Left lung (tissue), 14 donors: ENCODE measurements around the gene SGMS2. TPM values are rescaled to one million over a fixed set of nuclear protein-coding genes. Genes with fewer than 3 reads are reported as not detected.
A peak's percentile ranks its signal among the peaks of the same experiment; 100 is the strongest.

Experiments
- ATAC-seq: fragments of 200-7000 bp; cut with Tn5 transposase; one replicate; pipeline ENCODE4 v1.9.1; 2020; ENCODE audit warnings: moderate library complexity
- DNase-seq, 4 donors: peaks; one replicate each; pipeline ENCODE4 v3.0.0-alpha.2; 2013 to 2020
- H3K27ac ChIP-seq, 2 donors: fragments of 200-600 bp; sonication (generic) in 1 of 2; one replicate each; pipeline versions ENCODE4 v1.5.0 to v1.8.0; 2020 to 2021
- H3K27me3 ChIP-seq, 2 donors: fragments of 200-600 bp; sonication (generic) in 1 of 2; one replicate each; pipeline versions ENCODE4 v1.5.0 to v1.8.0; 2020 to 2021
- H3K36me3 ChIP-seq, 2 donors: fragments of 200-600 bp; sonication (generic) in 1 of 2; one replicate each; pipeline versions ENCODE4 v1.5.0 to v1.8.0; 2020 to 2021
- H3K4me1 ChIP-seq, 2 donors: fragments of 200-600 bp; one replicate each; pipeline ENCODE4 v1.8.0; 2021
- H3K4me3 ChIP-seq, 2 donors: fragments of 200-600 bp; sonication (generic) in 1 of 2; one replicate each; pipeline versions ENCODE4 v1.5.0 to v1.8.0; 2020 to 2021; ENCODE audit warnings: mild to moderate bottlenecking in 1 of 2
- H3K9me3 ChIP-seq, 2 donors: fragments of 200-600 bp; sonication (generic) in 1 of 2; one replicate each; pipeline versions ENCODE4 v1.5.0 to v1.8.0; 2020 to 2021
- intact Hi-C, 2 donors: fragments of 100-400 bp; cut with DNase I; formaldehyde crosslinking; loops; one replicate each; pipeline versions ENCODE4 v1.11.2 to v1.14.2; 2022
- long read RNA-seq, 12 donors: library from polyadenylated mRNA in 2 of 12; unstranded in 2 of 12; transcript quantifications; one replicate each; pipeline ENCODE4 v2.0.0 and lab custom pipeline, GENCODE V29; 2019 to 2026
- polyA plus RNA-seq, 6 donors: library from polyadenylated mRNA; unstranded; fragments of 120-200 nt; gene quantifications; one replicate each; pipeline ENCODE4 v1.2.1, GENCODE V29; 2013; ENCODE audit not compliant: insufficient read length in 6 of 6
- total RNA-seq, 2 donors: library from RNA; stranded (reverse); fragmentation: NEBNext Ultra II Directional; extraction: Animal tissue kit (Norgen Biotek cat#: 25700); gene quantifications; one replicate each; pipeline ENCODE4 v1.2.1, GENCODE V29; 2021
- TF ChIP-seq, protein P1 (sequence below), 2 donors: fragments of 200-600 bp; sonication (generic) in 1 of 2; IDR thresholded peaks; one replicate each; pipeline versions ENCODE4 v1.5.0 to v1.8.0; 2021; ENCODE audit warnings: antibody characterized with exemption in 2 of 2
- donor health status: DM: no; HTN: yes; CAD: no.
- donor health status: DM: no; HTN: no; CAD: no.

Gene SGMS2
- 100 to 1,000 TPM in 1 of 2 donors, 10 to 100 TPM in 1; 88.8 to 106 TPM for total RNA-seq
- polyA plus RNA-seq: 10 to 100 TPM; 11.7 to 20.2 (median 16.4) TPM
- long read RNA-seq, donor 1, full-length matches to known transcripts: 3 of 3 reads
- long read RNA-seq, donor 1, partial matches to known transcripts: 0 of 3 reads
- long read RNA-seq, donor 1, other reads (novel, unspliced or antisense): 0 of 3 reads
- long read RNA-seq, donor 2: 0 reads
- long read RNA-seq, donor 3: 0 reads
- long read RNA-seq, donor 4, full-length matches to known transcripts: 3 of 15 reads
- long read RNA-seq, donor 4, partial matches to known transcripts: 6 of 15 reads
- long read RNA-seq, donor 4, other reads (novel, unspliced or antisense): 6 of 15 reads
- long read RNA-seq, donor 5, full-length matches to known transcripts: 2 of 2 reads
- long read RNA-seq, donor 5, partial matches to known transcripts: 0 of 2 reads
- long read RNA-seq, donor 5, other reads (novel, unspliced or antisense): 0 of 2 reads
- long read RNA-seq, donor 6: 0 reads
- long read RNA-seq, donor 7, full-length matches to known transcripts: 1 of 1 reads
- long read RNA-seq, donor 7, partial matches to known transcripts: 0 of 1 reads
- long read RNA-seq, donor 7, other reads (novel, unspliced or antisense): 0 of 1 reads
- long read RNA-seq, donor 8, full-length matches to known transcripts: 3 of 3 reads
- long read RNA-seq, donor 8, partial matches to known transcripts: 0 of 3 reads
- long read RNA-seq, donor 8, other reads (novel, unspliced or antisense): 0 of 3 reads
- long read RNA-seq, donor 9: 0 reads
- long read RNA-seq, donor 10, partial matches to known transcripts: 0 of 3 reads
- long read RNA-seq, donor 10, other reads (novel, unspliced or antisense): 1 of 3 reads
- long read RNA-seq, donor 11: 0 reads
- long read RNA-seq, donor 12, full-length matches to known transcripts: 3 of 3 reads
- long read RNA-seq, donor 12, partial matches to known transcripts: 0 of 3 reads
- long read RNA-seq, donor 12, other reads (novel, unspliced or antisense): 0 of 3 reads

DNA sequence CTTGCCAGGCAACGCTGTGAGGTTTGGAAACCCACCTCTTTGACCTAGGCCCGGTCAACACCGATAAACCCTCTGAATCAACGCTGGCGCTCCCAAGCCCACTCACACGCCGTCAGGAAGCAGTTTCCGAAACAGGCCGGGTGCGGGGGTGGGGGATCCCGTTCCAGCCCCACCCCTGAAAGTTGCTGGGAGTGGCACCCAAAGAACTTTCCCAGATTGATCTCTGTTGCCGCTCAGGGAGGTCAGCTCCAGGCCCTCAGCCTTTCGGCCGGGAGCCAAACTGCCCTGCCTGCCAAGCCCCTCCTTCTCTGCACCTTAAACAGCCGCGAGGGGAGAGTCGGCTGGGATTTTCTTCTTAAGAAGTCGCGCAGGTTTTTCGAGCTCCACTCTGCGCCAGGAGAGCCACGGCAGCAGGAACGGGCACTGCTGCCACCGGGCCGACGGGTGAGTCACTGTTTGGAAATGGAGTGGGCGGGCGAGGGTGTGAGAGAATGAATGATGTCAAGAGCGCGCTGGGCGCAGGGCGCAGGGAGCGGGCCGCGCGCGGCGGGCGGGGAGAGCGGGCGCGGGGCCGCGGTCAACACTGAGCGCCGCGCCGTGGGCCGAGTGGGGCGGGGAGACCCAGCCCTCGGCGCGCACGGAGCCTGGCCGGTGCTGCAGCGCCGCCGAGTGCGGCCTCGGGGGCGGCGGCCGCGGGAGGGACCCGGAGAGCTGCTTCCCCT, at the start of gene SGMS2:
Gene SGMS2, plus strand, starts transcription at position 583 of the 722 bp plus-strand sequence. CDS start 70,622 bp downstream, outside the sequence.
- ATAC-seq: peak; percentile 77
- no peaks in the 10 kb centered on the region for H3K27me3 ChIP-seq
- H3K4me1 ChIP-seq: peaks cover 6 to 53% of the 10 kb centered on the region in 2 donors
- no peaks in the 10 kb centered on the region for H3K9me3 ChIP-seq
- H3K4me3 ChIP-seq: peak within 1 kb of the TSS; percentile 74 to 78
- peak within 1 kb of the TSS; percentile 94 to 96 for H3K27ac ChIP-seq
- peak; percentile 47 to 96 (median 87) for DNase-seq
- H3K36me3 ChIP-seq: no peaks in the 10 kb centered on the region
- TF ChIP-seq, protein P1, sequence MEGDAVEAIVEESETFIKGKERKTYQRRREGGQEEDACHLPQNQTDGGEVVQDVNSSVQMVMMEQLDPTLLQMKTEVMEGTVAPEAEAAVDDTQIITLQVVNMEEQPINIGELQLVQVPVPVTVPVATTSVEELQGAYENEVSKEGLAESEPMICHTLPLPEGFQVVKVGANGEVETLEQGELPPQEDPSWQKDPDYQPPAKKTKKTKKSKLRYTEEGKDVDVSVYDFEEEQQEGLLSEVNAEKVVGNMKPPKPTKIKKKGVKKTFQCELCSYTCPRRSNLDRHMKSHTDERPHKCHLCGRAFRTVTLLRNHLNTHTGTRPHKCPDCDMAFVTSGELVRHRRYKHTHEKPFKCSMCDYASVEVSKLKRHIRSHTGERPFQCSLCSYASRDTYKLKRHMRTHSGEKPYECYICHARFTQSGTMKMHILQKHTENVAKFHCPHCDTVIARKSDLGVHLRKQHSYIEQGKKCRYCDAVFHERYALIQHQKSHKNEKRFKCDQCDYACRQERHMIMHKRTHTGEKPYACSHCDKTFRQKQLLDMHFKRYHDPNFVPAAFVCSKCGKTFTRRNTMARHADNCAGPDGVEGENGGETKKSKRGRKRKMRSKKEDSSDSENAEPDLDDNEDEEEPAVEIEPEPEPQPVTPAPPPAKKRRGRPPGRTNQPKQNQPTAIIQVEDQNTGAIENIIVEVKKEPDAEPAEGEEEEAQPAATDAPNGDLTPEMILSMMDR (IDR thresholded peaks at IDR 0.05): no peak
- intact Hi-C loops: no loop called here

DNA sequence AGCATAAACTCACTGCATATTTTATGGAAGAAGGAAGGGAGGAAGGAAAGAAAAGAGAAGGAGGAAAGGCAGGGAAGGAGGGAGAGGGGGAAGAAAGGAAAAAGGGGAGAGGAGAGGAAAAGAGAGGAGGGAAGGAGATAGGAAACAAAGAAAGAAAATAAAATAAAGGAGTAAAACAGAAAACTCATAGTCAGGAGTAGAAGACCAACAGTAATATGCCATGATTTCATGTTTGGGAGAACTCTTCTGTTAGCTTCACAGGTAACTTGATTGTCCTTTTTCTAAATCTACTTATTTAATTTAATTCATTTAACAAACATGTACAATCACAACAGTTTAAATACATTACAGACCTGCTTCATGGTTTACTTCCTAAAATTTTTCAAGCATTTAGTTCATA, 46.8 kb upstream of the SGMS2 start:
- H3K9me3 ChIP-seq: peaks cover 0 to 8% of the 10 kb centered on the region in 2 donors
- H3K27me3 ChIP-seq: no peaks in the 10 kb centered on the region
- TF ChIP-seq, protein P1 (IDR thresholded peaks at IDR 0.05): no peak
- no peak overlapping the region for H3K4me3 ChIP-seq
- no peak overlapping the region for H3K27ac ChIP-seq
- ATAC-seq: no peak
- no peak for DNase-seq
- no peaks in the 10 kb centered on the region for H3K36me3 ChIP-seq
- H3K4me1 ChIP-seq: no peaks in the 10 kb centered on the region
- intact Hi-C loops: no loop called here

DNA sequence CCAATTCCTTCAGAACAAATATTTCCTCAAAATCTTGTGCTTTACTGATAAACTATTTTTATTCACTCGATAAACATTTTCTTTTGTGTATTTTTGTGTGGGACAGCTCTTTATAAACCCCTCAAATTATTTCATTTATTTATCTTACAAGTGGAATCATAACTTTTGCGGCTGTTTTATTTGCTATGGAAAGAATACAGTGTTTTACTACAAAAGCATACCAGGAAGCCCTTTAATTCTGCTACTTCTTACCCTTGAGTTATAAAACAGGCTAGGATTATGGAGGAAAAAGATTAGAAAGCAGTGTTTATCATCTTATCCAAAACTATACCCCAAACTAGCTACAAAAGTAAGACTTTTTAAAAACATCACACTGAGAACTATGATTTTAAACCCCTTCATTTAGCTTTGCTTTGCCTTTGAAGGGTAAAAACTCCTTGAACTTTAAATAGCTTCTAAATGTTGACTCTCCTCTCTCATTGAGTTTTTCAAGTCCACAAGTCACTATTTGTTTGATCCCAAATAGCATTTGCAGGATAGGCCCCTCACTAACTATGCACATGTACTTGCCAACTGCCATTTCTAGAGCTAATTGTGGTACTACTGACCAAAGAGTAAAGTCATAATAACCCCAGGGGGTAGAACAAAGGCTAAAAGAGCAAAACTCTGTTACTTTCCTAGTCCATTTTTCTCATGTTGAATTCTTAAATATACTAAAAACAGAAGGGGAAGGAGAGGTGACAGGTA, 45.8 kb upstream of the SGMS2 start:
- no peak overlapping the region for H3K4me3 ChIP-seq
- H3K4me1 ChIP-seq: no peaks in the 10 kb centered on the region
- DNase-seq (peak in 1 of 4 donors; percentile 28), ATAC-seq (peak; percentile 94)
- intact Hi-C loops: no loop called here
- no peaks in the 10 kb centered on the region for H3K36me3 ChIP-seq
- H3K9me3 ChIP-seq: peaks cover 0 to 8% of the 10 kb centered on the region in 2 donors
- TF ChIP-seq, protein P1 (IDR thresholded peaks at IDR 0.05): no peak
- H3K27me3 ChIP-seq: no peaks in the 10 kb centered on the region
- peak overlapping the region in 1 of 2 donors; percentile 22 for H3K27ac ChIP-seq

DNA sequence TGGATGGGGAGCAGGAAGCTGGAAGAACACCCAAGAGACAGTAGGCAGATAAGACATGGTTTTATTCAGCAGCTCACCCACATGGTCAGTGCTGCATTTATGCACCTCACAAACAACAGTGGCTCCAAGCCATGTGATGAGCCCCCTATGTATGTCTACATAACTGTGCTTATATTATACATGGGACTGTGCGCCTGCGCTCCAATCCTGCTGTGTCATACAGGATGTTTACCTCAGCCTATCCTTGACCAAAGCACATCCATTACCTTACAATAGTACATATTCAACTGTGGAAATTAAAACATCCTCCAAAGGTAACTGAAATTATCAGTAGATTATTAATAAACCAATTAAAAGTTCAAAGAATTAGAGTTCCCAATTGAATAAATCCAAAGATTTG, 44.1 kb upstream of the SGMS2 start:
- ATAC-seq (no peak), DNase-seq (no peak)
- H3K9me3 ChIP-seq: peaks cover 0 to 8% of the 10 kb centered on the region in 2 donors
- no peaks in the 10 kb centered on the region for H3K4me1 ChIP-seq
- TF ChIP-seq, protein P1 (IDR thresholded peaks at IDR 0.05): no peak
- no peak overlapping the region for H3K27ac ChIP-seq
- intact Hi-C loops: no loop called here
- no peaks in the 10 kb centered on the region for H3K27me3 ChIP-seq
- no peak overlapping the region for H3K4me3 ChIP-seq
- H3K36me3 ChIP-seq: no peaks in the 10 kb centered on the region
